Measurements from ENCODE around the gene RAPGEF1.

RAPGEF1 gene

DNA sequence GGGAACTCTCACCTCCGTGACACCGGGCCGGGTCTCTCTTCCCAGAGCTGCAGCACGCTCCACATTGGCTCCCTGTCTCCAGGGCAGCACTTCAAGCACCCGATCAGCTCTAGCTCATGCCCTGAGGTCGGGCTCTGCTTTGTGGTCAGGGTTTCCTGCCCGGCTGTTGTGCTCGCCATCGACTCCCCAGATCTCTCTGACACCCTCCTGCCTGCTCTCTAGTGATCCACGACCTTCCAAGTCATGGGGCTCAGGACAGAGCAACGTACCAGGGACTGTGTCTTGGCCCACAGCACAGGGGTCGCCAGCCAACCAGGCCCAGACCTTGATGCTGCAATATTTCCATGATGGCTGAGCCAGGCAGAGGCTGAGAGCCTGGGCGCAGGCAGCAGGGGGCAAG, 149.4 kb downstream of the RAPGEF1 start:
- TF ChIP-seq, protein P1, sequence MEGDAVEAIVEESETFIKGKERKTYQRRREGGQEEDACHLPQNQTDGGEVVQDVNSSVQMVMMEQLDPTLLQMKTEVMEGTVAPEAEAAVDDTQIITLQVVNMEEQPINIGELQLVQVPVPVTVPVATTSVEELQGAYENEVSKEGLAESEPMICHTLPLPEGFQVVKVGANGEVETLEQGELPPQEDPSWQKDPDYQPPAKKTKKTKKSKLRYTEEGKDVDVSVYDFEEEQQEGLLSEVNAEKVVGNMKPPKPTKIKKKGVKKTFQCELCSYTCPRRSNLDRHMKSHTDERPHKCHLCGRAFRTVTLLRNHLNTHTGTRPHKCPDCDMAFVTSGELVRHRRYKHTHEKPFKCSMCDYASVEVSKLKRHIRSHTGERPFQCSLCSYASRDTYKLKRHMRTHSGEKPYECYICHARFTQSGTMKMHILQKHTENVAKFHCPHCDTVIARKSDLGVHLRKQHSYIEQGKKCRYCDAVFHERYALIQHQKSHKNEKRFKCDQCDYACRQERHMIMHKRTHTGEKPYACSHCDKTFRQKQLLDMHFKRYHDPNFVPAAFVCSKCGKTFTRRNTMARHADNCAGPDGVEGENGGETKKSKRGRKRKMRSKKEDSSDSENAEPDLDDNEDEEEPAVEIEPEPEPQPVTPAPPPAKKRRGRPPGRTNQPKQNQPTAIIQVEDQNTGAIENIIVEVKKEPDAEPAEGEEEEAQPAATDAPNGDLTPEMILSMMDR (IDR thresholded peaks at IDR 0.05; ENCODE audit: low read depth, low read length) = no peak
- no peak overlapping the region for H3K4me3 ChIP-seq (ENCODE audit: low read depth, low read length)

DNA sequence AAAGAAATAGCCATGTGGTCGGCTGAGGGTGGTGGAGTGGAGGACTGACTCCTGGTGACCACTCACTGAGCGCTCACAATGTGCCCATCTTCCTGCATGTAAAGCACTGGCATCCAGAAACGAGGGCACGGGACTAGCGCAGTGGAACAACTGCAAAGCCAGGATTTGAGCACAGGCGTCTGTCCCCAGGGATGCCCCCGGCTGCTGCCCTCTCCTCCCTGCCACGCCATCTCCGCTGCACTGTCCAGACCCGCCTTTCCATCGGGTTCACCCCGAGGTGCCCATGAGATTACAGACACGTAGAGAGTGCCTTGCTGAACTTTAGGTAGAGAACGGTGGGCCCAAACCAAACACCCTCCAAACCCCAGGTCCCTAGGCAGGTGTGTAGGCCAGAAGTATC, 149.9 kb downstream of the RAPGEF1 start:
- TF ChIP-seq, protein P1 (IDR thresholded peaks at IDR 0.05; ENCODE audit: low read depth, low read length) = no peak
- H3K4me3 ChIP-seq (ENCODE audit: low read depth, low read length) = no peak overlapping the region

DNA sequence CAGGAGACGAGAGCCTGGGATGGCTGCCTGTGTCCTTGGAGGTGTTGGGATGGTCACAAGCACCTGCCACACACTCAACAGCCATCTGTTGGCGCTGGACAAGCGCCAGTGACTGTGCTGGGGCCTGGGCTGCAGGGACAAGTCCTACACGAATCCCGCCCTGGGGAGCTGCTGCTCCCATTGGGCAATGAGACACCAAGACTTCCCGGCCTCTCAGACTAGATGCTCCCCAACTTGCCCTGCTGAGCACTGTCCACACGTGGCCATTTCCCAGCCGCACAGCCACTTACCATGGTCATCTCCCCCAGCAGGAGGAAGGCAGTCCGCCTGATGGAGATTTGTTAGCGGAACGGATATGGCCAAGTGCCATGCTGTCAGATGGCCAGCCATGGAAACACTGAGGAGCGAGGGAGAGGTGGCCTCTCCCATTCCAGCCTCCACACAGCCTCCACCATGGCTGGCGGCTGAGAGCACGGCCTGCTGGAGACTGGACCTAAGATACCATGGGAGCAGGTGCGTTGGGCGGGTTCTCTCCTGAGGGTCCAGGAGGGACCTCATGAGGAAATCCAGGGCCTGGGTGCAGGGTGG, 150.7 kb downstream of the RAPGEF1 start:
- TF ChIP-seq, protein P1 (IDR thresholded peaks at IDR 0.05; ENCODE audit: low read depth, low read length) = no peak
- H3K4me3 ChIP-seq (ENCODE audit: low read depth, low read length) = no peak overlapping the region

DNA sequence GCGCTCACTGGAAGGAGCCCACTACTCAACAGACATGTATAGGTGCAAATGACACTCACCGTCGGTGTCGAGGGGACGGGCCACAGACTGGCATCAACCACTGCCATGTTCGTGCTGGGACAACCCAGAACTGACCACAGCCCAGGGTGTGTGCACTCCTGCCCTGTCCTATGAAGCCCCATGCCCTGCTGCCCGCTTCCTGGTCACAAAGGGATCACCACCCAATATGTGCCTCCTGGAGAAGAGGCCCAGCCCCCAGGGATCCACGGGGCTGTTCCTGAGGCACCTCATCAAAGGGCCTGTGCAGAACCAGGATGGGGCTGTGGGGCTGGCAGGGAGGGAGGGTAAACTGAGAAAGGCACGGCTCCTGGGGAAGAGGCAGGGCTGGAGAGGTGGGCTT, 151.5 kb downstream of the RAPGEF1 start:
- H3K4me3 ChIP-seq (ENCODE audit: low read depth, low read length) = no peak overlapping the region
- TF ChIP-seq, protein P1 (IDR thresholded peaks at IDR 0.05; ENCODE audit: low read depth, low read length) = no peak

DNA sequence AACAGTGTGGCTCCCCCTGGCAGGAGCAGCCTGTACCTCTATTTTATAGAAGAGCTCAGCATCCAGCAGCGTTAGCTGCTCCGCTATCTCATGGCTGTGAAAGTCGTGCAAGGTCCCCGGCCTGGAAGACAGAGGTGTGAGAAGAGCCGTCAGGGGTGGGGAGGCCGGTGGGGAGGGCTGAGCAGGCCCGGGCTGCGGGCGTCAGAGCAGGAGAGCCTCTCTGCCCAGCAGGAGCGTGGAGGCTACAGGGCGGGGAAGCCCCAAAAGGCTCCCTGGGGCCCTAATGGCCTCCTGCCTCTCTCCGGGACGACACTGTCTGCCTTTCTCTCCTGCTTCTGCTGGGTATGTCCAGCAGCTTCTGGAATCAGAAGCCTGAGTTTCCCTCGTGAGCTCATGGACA, 152.0 kb downstream of the RAPGEF1 start:
- no peak overlapping the region for H3K4me3 ChIP-seq (ENCODE audit: low read depth, low read length)
- TF ChIP-seq, protein P1 (IDR thresholded peaks at IDR 0.05; ENCODE audit: low read depth, low read length) = no peak

DNA sequence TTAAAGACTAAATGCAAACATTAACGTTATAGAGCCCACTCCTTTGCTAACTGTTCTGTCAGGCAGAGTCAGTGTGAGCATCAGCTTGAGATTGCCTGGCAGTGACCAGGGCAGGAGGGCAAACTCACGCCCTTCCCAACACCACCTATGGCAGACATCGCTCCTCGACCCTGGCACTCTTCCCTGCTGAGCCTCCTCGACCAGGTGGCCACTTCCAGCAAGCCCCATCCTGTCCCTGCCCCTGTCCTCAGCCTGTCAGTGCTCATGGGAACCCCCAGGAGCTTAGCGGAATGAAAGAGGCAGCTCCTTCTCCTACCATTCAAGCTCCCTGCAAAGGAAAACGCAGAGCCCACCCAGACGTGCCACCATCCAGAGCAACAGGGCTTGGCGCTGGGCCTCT, 152.5 kb downstream of the RAPGEF1 start:
- TF ChIP-seq, protein P1 (IDR thresholded peaks at IDR 0.05; ENCODE audit: low read depth, low read length) = no peak
- no peak overlapping the region for H3K4me3 ChIP-seq (ENCODE audit: low read depth, low read length)

DNA sequence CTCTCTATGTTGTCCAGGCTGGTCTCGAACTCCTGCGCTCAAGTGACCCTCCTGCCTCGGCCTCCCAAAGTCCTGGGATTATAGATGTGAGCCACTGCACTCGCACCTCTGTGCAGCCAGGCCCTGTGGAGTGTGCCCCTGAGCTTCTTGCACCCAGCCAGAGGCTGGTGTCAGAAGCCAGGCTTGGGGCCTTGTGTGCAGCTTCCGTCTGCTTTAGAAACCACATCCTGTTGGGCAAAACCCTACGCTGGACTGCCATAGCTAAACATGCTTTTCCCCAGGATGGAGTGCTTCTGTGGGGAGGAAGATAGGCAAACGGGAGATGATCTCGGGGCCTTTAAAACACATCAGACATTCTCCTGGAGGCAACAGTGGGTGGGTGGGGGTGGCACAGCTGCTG, 154.5 kb downstream of the RAPGEF1 start:
- TF ChIP-seq, protein P1 (IDR thresholded peaks at IDR 0.05; ENCODE audit: low read depth, low read length) = no peak
- H3K4me3 ChIP-seq (ENCODE audit: low read depth, low read length) = no peak overlapping the region
